RPMI8226 (cell line): ENCODE results near the gene TTC13.
A peak's percentile ranks its signal among the peaks of the same experiment; 100 is the strongest.
"Not testable (repeated sequence)": the region's sequence is repeated elsewhere in the genome, so short reads cannot be mapped to it uniquely, and the experiment has no call there.

Experiments
- DNase-seq: peaks from one replicate; pipeline ENCODE4 v3.0.0-alpha.2; 2015

Gene TTC13

GRCh38 chr1:230978491-230979388 lies at the start of gene TTC13, which contains the start of gene ARV1:
TTC13 (minus strand) TSS chr1:230978861; CDS start chr1:230978830, 31 bp downstream.
ARV1 (plus strand) TSS chr1:230979094; CDS start chr1:230979106, 12 bp downstream.
- DNase-seq = peak; percentile 100

GRCh38 chr1:231027971-231028370 lies 49.3 kb upstream of the TTC13 start:
- DNase-seq = no peak

- DNase-seq = no peak
Measured at GRCh38 chr1:231027136-231027925, 48.7 kb upstream of the TTC13 start.

GRCh38 chr1:231026576-231026975 lies 47.9 kb upstream of the TTC13 start:
- DNase-seq = no peak

- no peak for DNase-seq
Measured at GRCh38 chr1:231023150-231023549, 44.5 kb upstream of the TTC13 start.

- not testable (repeated sequence) for DNase-seq
Measured at GRCh38 chr1:231022543-231022942, 43.9 kb upstream of the TTC13 start.

GRCh38 chr1:231021540-231022031 lies 42.9 kb upstream of the TTC13 start:
- no peak for DNase-seq

GRCh38 chr1:231020816-231021215 lies 42.2 kb upstream of the TTC13 start:
- DNase-seq = no peak

- DNase-seq = no peak
Measured at GRCh38 chr1:231020139-231020601, 41.5 kb upstream of the TTC13 start.

- DNase-seq = no peak
Measured at GRCh38 chr1:231019711-231020110, 41.0 kb upstream of the TTC13 start.

GRCh38 chr1:231016966-231017365 lies 38.3 kb upstream of the TTC13 start:
- DNase-seq = no peak

GRCh38 chr1:231016234-231016633 lies 37.6 kb upstream of the TTC13 start:
- DNase-seq = no peak

- no peak for DNase-seq
Measured at GRCh38 chr1:231013391-231014015, 34.8 kb upstream of the TTC13 start.

GRCh38 chr1:231011963-231012362 lies 33.3 kb upstream of the TTC13 start:
- DNase-seq = no peak

GRCh38 chr1:231011360-231011759 lies 32.7 kb upstream of the TTC13 start:
- DNase-seq = no peak

GRCh38 chr1:231007535-231007934 lies 28.9 kb upstream of the TTC13 start:
- not testable (repeated sequence) for DNase-seq

- DNase-seq = no peak
Measured at GRCh38 chr1:231001892-231002291, 23.2 kb upstream of the TTC13 start.

- DNase-seq = no peak
Measured at GRCh38 chr1:231000639-231001038, 22.0 kb upstream of the TTC13 start.

- DNase-seq = no peak
Measured at GRCh38 chr1:231000201-231000600, 21.5 kb upstream of the TTC13 start.

- no peak for DNase-seq
Measured at GRCh38 chr1:230994860-230995259, 16.2 kb upstream of the TTC13 start.

- DNase-seq = no peak
Measured at GRCh38 chr1:230992100-230992774, 13.6 kb upstream of the TTC13 start.

- no peak for DNase-seq
Measured at GRCh38 chr1:230987448-230987847, 8.8 kb upstream of the TTC13 start.
